ENCODE results near the gene LTBR. TPM values are rescaled to one million over a fixed set of nuclear protein-coding genes. Genes with fewer than 3 reads are reported as not detected.

LTBR gene
- total and polyA plus RNA-seq, 10 of the 15 experiments (the other 5 are each of a cell fraction or from before 2014, with no cell fraction given), result 0.24 to 0.44 TPM; not detected in 8

DNA sequence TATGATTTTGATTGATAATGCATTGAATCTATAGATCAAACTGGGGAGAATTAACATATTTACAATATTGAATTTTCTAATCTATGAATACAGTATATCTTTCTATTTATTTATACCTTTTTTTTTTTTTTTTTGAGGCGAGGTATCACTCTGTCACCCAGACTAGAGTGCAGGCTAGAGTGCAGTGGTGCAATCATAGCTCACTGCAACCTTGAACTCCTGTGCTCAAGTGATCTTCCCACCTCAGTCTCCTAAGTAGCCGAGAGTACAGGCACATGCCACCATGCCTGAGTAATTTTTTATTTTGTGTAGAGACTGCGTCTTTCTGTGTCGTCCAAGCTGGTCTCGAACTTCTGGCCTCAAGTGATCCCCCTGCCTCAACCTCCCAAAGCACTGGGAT lies 20.4 kb downstream of the LTBR start:
- POLR2A ChIA-PET, result interaction anchor here (0.6 kb wide), 1 partner anchor 66 kb away, joined by 3 read pairs; no protein-coding TSS in a partner anchor

More for the DNA sequence above, 20.4 kb downstream of the LTBR start:
- BruUV-seq (replicated peaks), result no TSS peak
- Histone ChIP-seq H3K4me2 (ENCODE audit: control insufficient read depth, insufficient read depth) (no peak overlapping the region), H3K79me2 (ENCODE audit: control insufficient read depth, insufficient read depth, low read length) (no peaks in the 10 kb centered on the region), H3K27me3 (replicated peaks in 1 of 2; ENCODE audit: control insufficient read depth in 2 of 2, insufficient read depth in 2 of 2, low read length in 1 of 2) (no peaks in the 10 kb centered on the region; a peak in 1 of 4 replicates), H3K36me3 (ENCODE audit: control insufficient read depth in 2 of 2, insufficient read depth in 2 of 2, low read length in 1 of 2) (no peaks in the 10 kb centered on the region), H3K9ac (ENCODE audit: control insufficient read depth, insufficient read depth, low read length) (no peak overlapping the region), H3K4me1 (ENCODE audit: control insufficient read depth, insufficient read depth, low read length) (no peaks in the 10 kb centered on the region), H3K27ac (ENCODE audit: control insufficient read depth, insufficient read depth) (no peak overlapping the region), H2AFZ (ENCODE audit: control insufficient read depth, low read depth, low read length) (no peak overlapping the region), H3K4me3 (no peak overlapping the region), H4K20me1 (ENCODE audit: control insufficient read depth, insufficient read depth) (no peaks in the 10 kb centered on the region), H3K9me3 (replicated peaks; ENCODE audit: control insufficient read depth, insufficient read depth, low read length) (no peaks in the 10 kb centered on the region)
- FAIRE-seq (no peak), ATAC-seq (no peak), DNase-seq (ENCODE audit: low read depth, low spot score) (no peak)
- intact Hi-C loops (cut with micrococcal nuclease; ENCODE audit: unreplicated experiment), result no loop called here
- in situ Hi-C loops (cut with MboI), result no loop called here
- ChIA-PET RAD21 (ENCODE audit: unreplicated experiment) (no interaction called here), SMC1A (ENCODE audit: uncharacterized antibody, unreplicated experiment) (no interaction called here), CTCF (interaction anchor here (1.0 kb wide), 1 partner anchor 23 kb away, joined by 3 read pairs; no protein-coding TSS in a partner anchor)
- TF ChIP-seq IRF4 (IDR thresholded peaks at IDR 0.05; ENCODE audit: low read depth, low read length), result no peak
- TF ChIP-seq NR2C2 (IDR thresholded peaks at IDR 0.05; ENCODE audit: borderline replicate concordance, control insufficient read depth, insufficient read length, low read depth), result no peak
- TF ChIP-seq EP300 (IDR thresholded peaks at IDR 0.05; ENCODE audit: borderline replicate concordance in 1 of 2, control insufficient read depth in 1 of 2, low read depth in 2 of 2, low read length in 2 of 2), result no peak
- TF ChIP-seq, protein P1, sequence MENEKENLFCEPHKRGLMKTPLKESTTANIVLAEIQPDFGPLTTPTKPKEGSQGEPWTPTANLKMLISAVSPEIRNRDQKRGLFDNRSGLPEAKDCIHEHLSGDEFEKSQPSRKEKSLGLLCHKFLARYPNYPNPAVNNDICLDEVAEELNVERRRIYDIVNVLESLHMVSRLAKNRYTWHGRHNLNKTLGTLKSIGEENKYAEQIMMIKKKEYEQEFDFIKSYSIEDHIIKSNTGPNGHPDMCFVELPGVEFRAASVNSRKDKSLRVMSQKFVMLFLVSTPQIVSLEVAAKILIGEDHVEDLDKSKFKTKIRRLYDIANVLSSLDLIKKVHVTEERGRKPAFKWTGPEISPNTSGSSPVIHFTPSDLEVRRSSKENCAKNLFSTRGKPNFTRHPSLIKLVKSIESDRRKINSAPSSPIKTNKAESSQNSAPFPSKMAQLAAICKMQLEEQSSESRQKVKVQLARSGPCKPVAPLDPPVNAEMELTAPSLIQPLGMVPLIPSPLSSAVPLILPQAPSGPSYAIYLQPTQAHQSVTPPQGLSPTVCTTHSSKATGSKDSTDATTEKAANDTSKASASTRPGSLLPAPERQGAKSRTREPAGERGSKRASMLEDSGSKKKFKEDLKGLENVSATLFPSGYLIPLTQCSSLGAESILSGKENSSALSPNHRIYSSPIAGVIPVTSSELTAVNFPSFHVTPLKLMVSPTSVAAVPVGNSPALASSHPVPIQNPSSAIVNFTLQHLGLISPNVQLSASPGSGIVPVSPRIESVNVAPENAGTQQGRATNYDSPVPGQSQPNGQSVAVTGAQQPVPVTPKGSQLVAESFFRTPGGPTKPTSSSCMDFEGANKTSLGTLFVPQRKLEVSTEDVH (IDR thresholded peaks at IDR 0.05; ENCODE audit: low read depth, partially characterized antibody), result no peak
- TF ChIP-seq MEF2A (IDR thresholded peaks at IDR 0.05; ENCODE audit: insufficient read depth, low read depth, low read length), result no peak
- no peak for TF ChIP-seq JUNB (IDR thresholded peaks at IDR 0.05)
- TF ChIP-seq, protein P2, sequence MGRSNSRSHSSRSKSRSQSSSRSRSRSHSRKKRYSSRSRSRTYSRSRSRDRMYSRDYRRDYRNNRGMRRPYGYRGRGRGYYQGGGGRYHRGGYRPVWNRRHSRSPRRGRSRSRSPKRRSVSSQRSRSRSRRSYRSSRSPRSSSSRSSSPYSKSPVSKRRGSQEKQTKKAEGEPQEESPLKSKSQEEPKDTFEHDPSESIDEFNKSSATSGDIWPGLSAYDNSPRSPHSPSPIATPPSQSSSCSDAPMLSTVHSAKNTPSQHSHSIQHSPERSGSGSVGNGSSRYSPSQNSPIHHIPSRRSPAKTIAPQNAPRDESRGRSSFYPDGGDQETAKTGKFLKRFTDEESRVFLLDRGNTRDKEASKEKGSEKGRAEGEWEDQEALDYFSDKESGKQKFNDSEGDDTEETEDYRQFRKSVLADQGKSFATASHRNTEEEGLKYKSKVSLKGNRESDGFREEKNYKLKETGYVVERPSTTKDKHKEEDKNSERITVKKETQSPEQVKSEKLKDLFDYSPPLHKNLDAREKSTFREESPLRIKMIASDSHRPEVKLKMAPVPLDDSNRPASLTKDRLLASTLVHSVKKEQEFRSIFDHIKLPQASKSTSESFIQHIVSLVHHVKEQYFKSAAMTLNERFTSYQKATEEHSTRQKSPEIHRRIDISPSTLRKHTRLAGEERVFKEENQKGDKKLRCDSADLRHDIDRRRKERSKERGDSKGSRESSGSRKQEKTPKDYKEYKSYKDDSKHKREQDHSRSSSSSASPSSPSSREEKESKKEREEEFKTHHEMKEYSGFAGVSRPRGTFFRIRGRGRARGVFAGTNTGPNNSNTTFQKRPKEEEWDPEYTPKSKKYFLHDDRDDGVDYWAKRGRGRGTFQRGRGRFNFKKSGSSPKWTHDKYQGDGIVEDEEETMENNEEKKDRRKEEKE (IDR thresholded peaks at IDR 0.05), result no peak
- no peak for TF ChIP-seq SIN3A (IDR thresholded peaks at IDR 0.05; ENCODE audit: low read depth, low read length)
- WGBS (ENCODE audit: insufficient coverage, insufficient replicate concordance, low lambda C conversion rate, missing lambda C conversion rate), result 39% methylated on average over 4 of the region's 5 CpGs

Data from GM12878 (cell line).